ENCODE results near the gene EVI5.

EVI5 gene

GRCh38 chr1:92784639-92785500 is at the start of gene EVI5:
EVI5 (minus strand) TSS chr1:92785108; CDS start chr1:92736546, 48,562 bp downstream.
- peak within 1 kb of the TSS; percentile 98 for H3K4me3 ChIP-seq
- TF ChIP-seq EZH2 (IDR thresholded peaks at IDR 0.05) (no peak), FOXP2 (optimal IDR thresholded peaks at IDR 0.05; ENCODE audit: control extremely low read depth, extremely low read length, insufficient read depth) (peak; percentile 53), POLR2AphosphoS5 (IDR thresholded peaks at IDR 0.05; ENCODE audit: borderline replicate concordance, low read depth, low read length) (peak; percentile 88)
- H3K9ac ChIP-seq (ENCODE audit: insufficient read length): peak within 1 kb of the TSS; percentile 90
- H3K27ac ChIP-seq: peak within 1 kb of the TSS; percentile 65
- DNase-seq (ENCODE audit: low read depth, low spot score): peak; percentile 66
- peaks cover 6% of the 10 kb centered on the region; the same call in 1 of the 2 replicates for H3K36me3 ChIP-seq (ENCODE audit: insufficient read depth, low read length)
- H3K9me3 ChIP-seq (ENCODE audit: low read depth, low read length): no peaks in the 10 kb centered on the region

- H3K27ac ChIP-seq: no peak overlapping the region
- H3K9me3 ChIP-seq (ENCODE audit: low read depth, low read length): no peaks in the 10 kb centered on the region
- peak overlapping the region; percentile 94 for H3K4me3 ChIP-seq
- no peak for DNase-seq (ENCODE audit: low read depth, low spot score)
- TF ChIP-seq POLR2AphosphoS5 (IDR thresholded peaks at IDR 0.05; ENCODE audit: borderline replicate concordance, low read depth, low read length): no peak
- TF ChIP-seq FOXP2 (optimal IDR thresholded peaks at IDR 0.05; ENCODE audit: control extremely low read depth, extremely low read length, insufficient read depth): no peak
- no peak for TF ChIP-seq EZH2 (IDR thresholded peaks at IDR 0.05)
- peaks cover 73% of the 10 kb centered on the region for H3K36me3 ChIP-seq (ENCODE audit: insufficient read depth, low read length)
- H3K9ac ChIP-seq (ENCODE audit: insufficient read length): peak overlapping the region; percentile 99
Measured at GRCh38 chr1:92834617-92835016, 49.7 kb upstream of the EVI5 start.

GRCh38 chr1:92833840-92834239 is 48.9 kb upstream of the EVI5 start:
- H3K27ac ChIP-seq: peak overlapping the region; percentile 67

GRCh38 chr1:92832537-92833114 is 47.7 kb upstream of the EVI5 start:
- H3K9ac ChIP-seq (ENCODE audit: insufficient read length): peak overlapping the region; percentile 99
- no peaks in the 10 kb centered on the region for H3K9me3 ChIP-seq (ENCODE audit: low read depth, low read length)
- DNase-seq (ENCODE audit: low read depth, low spot score): no peak
- H3K27ac ChIP-seq: peak overlapping the region; percentile 67
- peaks cover 53% of the 10 kb centered on the region for H3K36me3 ChIP-seq (ENCODE audit: insufficient read depth, low read length)
- no peak for TF ChIP-seq EZH2 (IDR thresholded peaks at IDR 0.05)
- TF ChIP-seq POLR2AphosphoS5 (IDR thresholded peaks at IDR 0.05; ENCODE audit: borderline replicate concordance, low read depth, low read length): no peak
- TF ChIP-seq FOXP2 (optimal IDR thresholded peaks at IDR 0.05; ENCODE audit: control extremely low read depth, extremely low read length, insufficient read depth): no peak
- H3K4me3 ChIP-seq: peak overlapping the region; percentile 94

More at GRCh38 chr1:92833840-92834239, 48.9 kb upstream of the EVI5 start:
- Histone ChIP-seq H3K9ac (ENCODE audit: insufficient read length) (peak overlapping the region; percentile 99), H3K4me3 (peak overlapping the region; percentile 94), H3K9me3 (ENCODE audit: low read depth, low read length) (no peaks in the 10 kb centered on the region), H3K36me3 (ENCODE audit: insufficient read depth, low read length) (peaks cover 65% of the 10 kb centered on the region)
- DNase-seq (ENCODE audit: low read depth, low spot score): no peak
- TF ChIP-seq FOXP2 (optimal IDR thresholded peaks at IDR 0.05; ENCODE audit: control extremely low read depth, extremely low read length, insufficient read depth): no peak
- 0 out of 2 replicates have a peak, but pooled peaks have one; percentile 12 for TF ChIP-seq POLR2AphosphoS5 (IDR thresholded peaks at IDR 0.05; ENCODE audit: borderline replicate concordance, low read depth, low read length)

GRCh38 chr1:92831762-92832536 is 47.0 kb upstream of the EVI5 start, which contains the start of gene RPL5:
RPL5 (plus strand) TSS chr1:92832040; CDS start chr1:92832115, 75 bp downstream.
- peaks cover 46% of the 10 kb centered on the region for H3K36me3 ChIP-seq (ENCODE audit: insufficient read depth, low read length)

GRCh38 chr1:92831368-92831761 is 46.5 kb upstream of the EVI5 start:
- TF ChIP-seq FOXP2 (optimal IDR thresholded peaks at IDR 0.05; ENCODE audit: control extremely low read depth, extremely low read length, insufficient read depth): no peak
- no peak for DNase-seq (ENCODE audit: low read depth, low spot score)
- Histone ChIP-seq H3K9me3 (ENCODE audit: low read depth, low read length) (no peaks in the 10 kb centered on the region), H3K4me3 (peak overlapping the region; percentile 94), H3K27ac (no peak overlapping the region), H3K9ac (ENCODE audit: insufficient read length) (peak overlapping the region; percentile 52), H3K36me3 (ENCODE audit: insufficient read depth, low read length) (peaks cover 41% of the 10 kb centered on the region)

More at GRCh38 chr1:92831762-92832536, 47.0 kb upstream of the EVI5 start, which contains the start of gene RPL5:
- DNase-seq (ENCODE audit: low read depth, low spot score): peak; percentile 92
- Histone ChIP-seq H3K9ac (ENCODE audit: insufficient read length) (peak within 1 kb of the TSS; percentile 99), H3K27ac (peak within 1 kb of the TSS; percentile 67), H3K4me3 (peak within 1 kb of the TSS; percentile 94), H3K9me3 (ENCODE audit: low read depth, low read length) (no peaks in the 10 kb centered on the region)
- peak; percentile 100 for TF ChIP-seq POLR2AphosphoS5 (IDR thresholded peaks at IDR 0.05; ENCODE audit: borderline replicate concordance, low read depth, low read length)
- TF ChIP-seq EZH2 (IDR thresholded peaks at IDR 0.05): no peak
- peak; percentile 64 for TF ChIP-seq FOXP2 (optimal IDR thresholded peaks at IDR 0.05; ENCODE audit: control extremely low read depth, extremely low read length, insufficient read depth)

- H3K4me3 ChIP-seq: no peak overlapping the region
- no peaks in the 10 kb centered on the region for H3K9me3 ChIP-seq (ENCODE audit: low read depth, low read length)
- no peak overlapping the region for H3K9ac ChIP-seq (ENCODE audit: insufficient read length)
- no peak for DNase-seq (ENCODE audit: low read depth, low spot score)
- TF ChIP-seq POLR2AphosphoS5 (IDR thresholded peaks at IDR 0.05; ENCODE audit: borderline replicate concordance, low read depth, low read length) (no peak), EZH2 (IDR thresholded peaks at IDR 0.05) (no peak), FOXP2 (optimal IDR thresholded peaks at IDR 0.05; ENCODE audit: control extremely low read depth, extremely low read length, insufficient read depth) (no peak)
- no peaks in the 10 kb centered on the region for H3K36me3 ChIP-seq (ENCODE audit: insufficient read depth, low read length)
- H3K27ac ChIP-seq: no peak overlapping the region
Measured at GRCh38 chr1:92826792-92827191, 41.9 kb upstream of the EVI5 start.

- DNase-seq (ENCODE audit: low read depth, low spot score): no peak
- TF ChIP-seq POLR2AphosphoS5 (IDR thresholded peaks at IDR 0.05; ENCODE audit: borderline replicate concordance, low read depth, low read length) (no peak), FOXP2 (optimal IDR thresholded peaks at IDR 0.05; ENCODE audit: control extremely low read depth, extremely low read length, insufficient read depth) (no peak), EZH2 (IDR thresholded peaks at IDR 0.05) (no peak)
- no peak overlapping the region for H3K9ac ChIP-seq (ENCODE audit: insufficient read length)
- no peaks in the 10 kb centered on the region for H3K36me3 ChIP-seq (ENCODE audit: insufficient read depth, low read length)
- H3K9me3 ChIP-seq (ENCODE audit: low read depth, low read length): no peaks in the 10 kb centered on the region
- H3K4me3 ChIP-seq: no peak overlapping the region
- H3K27ac ChIP-seq: no peak overlapping the region
Measured at GRCh38 chr1:92822879-92823278, 38.0 kb upstream of the EVI5 start.
